ENCODE results near the gene FAM124B.

FAM124B gene

GRCh38 chr2:224381521-224382279, 20.2 kb downstream of the FAM124B start:
- no peak for DNase-seq (ENCODE audit: low read depth)

- DNase-seq (ENCODE audit: low read depth) = no peak
These were observed 21.9 kb downstream of the FAM124B start for GRCh38 chr2:224379986-224380385.

GRCh38 chr2:224379172-224379571, 22.7 kb downstream of the FAM124B start:
- DNase-seq (ENCODE audit: low read depth) = no peak

GRCh38 chr2:224378701-224379097, 23.2 kb downstream of the FAM124B start:
- DNase-seq (ENCODE audit: low read depth) = no peak

- DNase-seq (ENCODE audit: low read depth) = no peak
These were observed 23.9 kb downstream of the FAM124B start for GRCh38 chr2:224377751-224378700.

- no peak for DNase-seq (ENCODE audit: low read depth)
These were observed 29.3 kb downstream of the FAM124B start for GRCh38 chr2:224372641-224373040.

- DNase-seq (ENCODE audit: low read depth) = peak; percentile 45
These were observed 32.8 kb downstream of the FAM124B start for GRCh38 chr2:224369028-224369632.

GRCh38 chr2:224366267-224366844, 35.6 kb downstream of the FAM124B start:
- DNase-seq (ENCODE audit: low read depth) = peak; percentile 19

- no peak for DNase-seq (ENCODE audit: low read depth)
These were observed 36.6 kb downstream of the FAM124B start for GRCh38 chr2:224365331-224365730.

- DNase-seq (ENCODE audit: low read depth) = no peak
These were observed 38.6 kb downstream of the FAM124B start for GRCh38 chr2:224363281-224363680.

- DNase-seq (ENCODE audit: low read depth) = no peak
These were observed 39.8 kb downstream of the FAM124B start for GRCh38 chr2:224362094-224362493.

- DNase-seq (ENCODE audit: low read depth) = no peak
These were observed 41.1 kb downstream of the FAM124B start for GRCh38 chr2:224360801-224361251.

GRCh38 chr2:224359569-224359968, 42.3 kb downstream of the FAM124B start:
- DNase-seq (ENCODE audit: low read depth) = no peak

- peak; percentile 63 for DNase-seq (ENCODE audit: low read depth)
These were observed 44.6 kb downstream of the FAM124B start for GRCh38 chr2:224357098-224357901.

GRCh38 chr2:224354632-224355211, 47.2 kb downstream of the FAM124B start:
- no peak for DNase-seq (ENCODE audit: low read depth)

- DNase-seq (ENCODE audit: low read depth) = no peak
These were observed 51.2 kb downstream of the FAM124B start for GRCh38 chr2:224350703-224351102.

- no peak for DNase-seq (ENCODE audit: low read depth)
These were observed 52.5 kb downstream of the FAM124B start for GRCh38 chr2:224349396-224349795.

GRCh38 chr2:224347176-224348051, 54.5 kb downstream of the FAM124B start:
- DNase-seq (ENCODE audit: low read depth) = peak; percentile 9

- DNase-seq (ENCODE audit: low read depth) = no peak
These were observed 56.4 kb downstream of the FAM124B start for GRCh38 chr2:224345492-224345891.

- DNase-seq (ENCODE audit: low read depth) = no peak
These were observed 58.7 kb downstream of the FAM124B start for GRCh38 chr2:224343226-224343625.

Data from iris pigment epithelial cell (primary cell).